SU-DHL-6 (cell line): ENCODE results near the gene SCAPER.

Source experiments
- H2AFZ ChIP-seq: fragments of 200-600 bp; sonication (generic); 2 replicates; pipeline ENCODE4 v1.6.1; 2014; ENCODE audit warnings: low read depth, mild to moderate bottlenecking, moderate library complexity, mixed read lengths, antibody characterized with exemption, low read length; ENCODE audit not compliant: severe bottlenecking
- H3F3A ChIP-seq: fragments of 200-600 bp; shearing (Covaris generic); 2 replicates; pipeline ENCODE4 v1.6.0; 2016; ENCODE audit warnings: antibody characterized with exemption, mild to moderate bottlenecking; ENCODE audit not compliant: insufficient read depth
- H3K27ac ChIP-seq: fragments of 200-600 bp; sonication (generic); 2 replicates; pipeline ENCODE4 v1.5.1; 2016; ENCODE audit warnings: low read depth, mild to moderate bottlenecking, low read length, moderate library complexity, mixed read lengths
- H3K27me3 ChIP-seq: fragments of 200-600 bp; sonication (generic), shearing (Covaris generic); 2 replicates; pipeline ENCODE4 v1.6.0; 2014; ENCODE audit warnings: mild to moderate bottlenecking, low read length
- H3K36me3 ChIP-seq: fragments of 200-600 bp; sonication (generic); 2 replicates; pipeline ENCODE4 v1.6.1; 2014; ENCODE audit warnings: mild to moderate bottlenecking, low read length, mixed read lengths
- H3K4me2 ChIP-seq: fragments of 300-600, 200-600 bp; shearing (Covaris generic), sonication (generic); 2 replicates; pipeline ENCODE4 v1.6.0; 2014; ENCODE audit warnings: low read length, low read depth, mild to moderate bottlenecking; ENCODE audit not compliant: poor library complexity, severe bottlenecking
- H3K4me3 ChIP-seq: fragments of 200-600 bp; sonication (generic); 2 replicates; pipeline ENCODE4 v1.5.1; 2014; ENCODE audit warnings: antibody characterized with exemption, low read length, mild to moderate bottlenecking, mixed read lengths; ENCODE audit not compliant: insufficient read depth, poor library complexity, severe bottlenecking
- H3K79me2 ChIP-seq: fragments of 200-600 bp; sonication (generic); 2 replicates; pipeline ENCODE4 v1.6.1; 2014; ENCODE audit warnings: mild to moderate bottlenecking, low read length, moderate library complexity; ENCODE audit not compliant: insufficient read depth
- H3K9ac ChIP-seq: fragments of 200-600 bp; sonication (generic); 2 replicates; pipeline ENCODE4 v1.7.0; 2014; ENCODE audit warnings: mild to moderate bottlenecking, low read length
- H3K9me2 ChIP-seq: fragments of 200-600 bp; sonication (generic); replicated peaks from 2 replicates; pipeline ENCODE4 v1.6.1; 2014; ENCODE audit warnings: low read length; ENCODE audit not compliant: insufficient read depth
- H3K9me3 ChIP-seq: fragments of 200-600 bp; sonication (generic); 2 replicates; pipeline ENCODE4 v1.6.1; 2014; ENCODE audit warnings: low read length, mixed read lengths; ENCODE audit not compliant: insufficient read depth
- H4K20me1 ChIP-seq: fragments of 200-600 bp; sonication (generic); 2 replicates; pipeline ENCODE4 v1.6.1; 2014; ENCODE audit warnings: low read depth, mild to moderate bottlenecking, antibody characterized with exemption, low read length, moderate library complexity, mixed read lengths
- CTCF ChIP-seq: fragments of 200-600 bp; sonication (generic); IDR thresholded peaks from one replicate; pipeline ENCODE4 v1.5.1; 2017; ENCODE audit warnings: antibody characterized with exemption, mild to moderate bottlenecking, low read length, moderate library complexity; ENCODE audit not compliant: insufficient read depth, poor library complexity, severe bottlenecking
- EZH2phosphoT487 ChIP-seq: fragments of 200-600 bp; sonication (generic), shearing (Covaris generic); conservative IDR thresholded peaks from 2 replicates; pipeline ENCODE4 v1.6.1; 2018; ENCODE audit warnings: mild to moderate bottlenecking, antibody characterized with exemption, low read length, moderate library complexity, mixed read lengths

The SCAPER gene

DNA sequence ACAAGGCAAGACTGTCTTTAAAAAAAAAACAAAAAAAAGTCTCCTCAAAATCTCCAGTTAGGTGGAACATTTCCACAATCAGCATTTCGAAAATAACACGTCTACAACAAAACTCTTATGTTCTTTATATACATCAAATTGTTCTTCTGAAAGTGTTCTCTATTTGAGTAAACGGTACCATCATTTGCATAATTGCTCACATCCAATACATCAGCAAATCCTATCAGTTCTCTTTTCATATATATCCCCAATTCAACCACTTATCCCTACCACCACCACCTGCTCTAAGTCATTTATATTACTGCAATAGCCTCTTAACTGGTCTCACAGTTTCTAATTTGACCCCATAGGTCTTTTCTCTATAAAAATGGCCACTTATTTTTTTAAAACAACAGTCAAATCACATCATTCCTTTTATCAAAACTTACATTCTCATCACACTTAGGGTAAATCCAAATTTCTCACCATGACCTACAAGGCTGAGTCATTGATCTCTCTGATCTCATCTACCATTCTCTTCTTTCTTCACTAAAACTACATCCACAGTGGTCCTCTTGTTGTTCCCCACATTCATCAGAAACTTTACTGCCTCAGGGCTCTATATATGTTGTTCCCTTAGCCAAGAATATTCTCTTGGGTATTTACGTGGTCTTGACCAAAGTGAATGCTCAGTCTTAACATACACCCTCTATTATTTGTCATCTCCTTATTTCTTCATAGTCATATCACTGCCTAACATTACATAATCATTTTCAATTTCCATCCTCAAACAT, 237.0 kb downstream of the SCAPER start:
- no peaks in the 10 kb centered on the region for H3F3A ChIP-seq
- no peaks in the 10 kb centered on the region for H3K27me3 ChIP-seq
- no peak for TF ChIP-seq EZH2phosphoT487
- no peak for TF ChIP-seq CTCF
- H2AFZ ChIP-seq: no peak overlapping the region
- no peak overlapping the region for H3K9ac ChIP-seq
- H3K79me2 ChIP-seq: no peaks in the 10 kb centered on the region
- H3K36me3 ChIP-seq: no peaks in the 10 kb centered on the region
- no peaks in the 10 kb centered on the region for H3K9me2 ChIP-seq
- no peak overlapping the region for H3K27ac ChIP-seq
- H3K9me3 ChIP-seq: no peaks in the 10 kb centered on the region
- no peak overlapping the region for H3K4me2 ChIP-seq
- H4K20me1 ChIP-seq: no peaks in the 10 kb centered on the region
- no peak overlapping the region for H3K4me3 ChIP-seq

DNA sequence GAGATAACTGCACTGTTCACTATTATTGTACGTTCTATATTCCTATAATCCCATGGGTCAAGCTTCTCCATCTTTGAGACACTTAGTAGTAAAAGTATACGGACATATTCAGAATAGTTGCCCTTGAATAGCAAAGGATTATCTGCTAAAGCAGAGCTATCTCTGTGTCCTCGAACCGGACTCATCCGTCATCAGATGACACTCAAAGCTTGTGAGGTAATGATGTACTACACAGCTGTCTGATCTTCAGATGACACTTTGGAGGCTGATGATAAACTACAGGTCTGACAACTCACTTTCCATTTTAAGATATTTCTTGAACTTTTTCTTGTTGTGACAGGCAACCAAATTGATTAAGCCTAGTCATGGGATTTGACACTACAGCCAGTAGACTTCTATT, 240.2 kb downstream of the SCAPER start:
- Histone ChIP-seq H3K36me3 (no peaks in the 10 kb centered on the region), H3K9me2 (no peaks in the 10 kb centered on the region), H2AFZ (no peak overlapping the region), H3K9ac (no peak overlapping the region), H3K27me3 (no peaks in the 10 kb centered on the region), H4K20me1 (no peaks in the 10 kb centered on the region), H3K27ac (no peak overlapping the region), H3K79me2 (no peaks in the 10 kb centered on the region), H3K9me3 (no peaks in the 10 kb centered on the region), H3K4me2 (no peak overlapping the region), H3K4me3 (no peak overlapping the region), H3F3A (no peaks in the 10 kb centered on the region)
- TF ChIP-seq CTCF (no peak), EZH2phosphoT487 (no peak)

- H3K36me3 ChIP-seq: no peaks in the 10 kb centered on the region
- no peak overlapping the region for H2AFZ ChIP-seq
- H3K27me3 ChIP-seq: no peaks in the 10 kb centered on the region
- TF ChIP-seq CTCF (no peak), EZH2phosphoT487 (no peak)
- H3K4me2 ChIP-seq: no peak overlapping the region
- no peaks in the 10 kb centered on the region for H4K20me1 ChIP-seq
- no peak overlapping the region for H3K27ac ChIP-seq
- H3K9ac ChIP-seq: no peak overlapping the region
- H3K4me3 ChIP-seq: no peak overlapping the region
- H3K79me2 ChIP-seq: no peaks in the 10 kb centered on the region
- H3F3A ChIP-seq: no peaks in the 10 kb centered on the region
- no peaks in the 10 kb centered on the region for H3K9me3 ChIP-seq
- no peaks in the 10 kb centered on the region for H3K9me2 ChIP-seq
Observed at GRCh38 chr15:76664411-76664810, 240.7 kb downstream of the SCAPER start.
